SK-N-SH (cell line): ENCODE data around the gene ACTN4.
A peak's percentile ranks its signal among the peaks of the same experiment; 100 is the strongest.

Source experiments
- NRF1 ChIP-seq: IDR thresholded peaks from 2 replicates; pipeline ENCODE4 v1.6.1; 2012; ENCODE audit warnings: low read depth, mild to moderate bottlenecking, low read length
- RXRA ChIP-seq: IDR thresholded peaks from 2 replicates; pipeline ENCODE4 v1.4.0; 2012; ENCODE audit warnings: low read depth, mild to moderate bottlenecking, borderline replicate concordance
- TAF1 ChIP-seq: IDR thresholded peaks from 2 replicates; pipeline ENCODE4 v1.6.1; 2012; ENCODE audit warnings: low read depth, mild to moderate bottlenecking, low read length, moderate library complexity, borderline replicate concordance
- TF ChIP-seq, protein P1 (sequence below): IDR thresholded peaks from 2 replicates; pipeline ENCODE4 v1.4.0; 2012; ENCODE audit warnings: low read depth, borderline replicate concordance
- TF ChIP-seq, protein P2 (sequence below): fragments of 200-600 bp; sonication (generic); IDR thresholded peaks from 2 replicates; pipeline ENCODE4 v1.6.1; 2017; ENCODE audit warnings: antibody characterized with exemption, mild to moderate bottlenecking, moderate library complexity

DNA sequence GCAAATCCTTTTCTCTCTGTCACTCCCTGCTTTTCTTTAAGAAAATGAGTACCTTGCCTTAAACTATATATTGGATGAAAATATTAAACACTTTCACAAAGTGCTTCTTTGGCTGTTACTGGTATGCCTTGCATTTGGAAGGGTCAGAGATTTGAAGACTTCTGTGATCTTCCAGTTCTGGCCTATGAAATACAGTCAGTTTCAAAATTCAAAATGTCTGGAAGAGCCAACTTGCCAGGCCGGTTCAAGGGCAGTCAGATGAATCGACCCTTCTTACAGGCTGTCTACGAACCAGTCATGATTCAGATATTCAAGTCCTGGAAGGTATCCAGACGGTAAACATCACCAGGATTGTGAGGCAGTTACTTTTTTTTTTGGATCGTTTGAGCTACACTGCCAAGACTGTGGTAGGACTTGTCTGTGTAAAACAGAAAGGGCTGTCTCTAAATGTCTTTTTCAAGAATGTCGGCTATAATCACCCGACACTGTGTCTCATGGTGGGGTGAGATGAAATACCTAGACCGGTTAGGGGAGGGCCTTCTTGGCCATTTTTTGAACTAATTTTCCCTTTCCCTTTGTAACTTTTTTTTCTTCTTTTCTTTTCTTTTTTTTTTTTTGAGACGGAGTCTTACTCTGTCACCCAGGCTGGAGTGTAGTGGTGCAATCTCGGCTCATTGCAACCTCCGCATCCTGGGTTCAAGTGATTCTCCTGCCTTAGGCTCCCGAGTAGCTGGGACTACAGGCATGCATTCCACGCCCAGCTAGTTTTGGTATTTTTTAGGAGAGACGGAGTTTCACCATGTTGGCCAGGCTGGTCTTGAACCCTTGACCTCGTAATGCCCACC lies 11.2 kb downstream of the ACTN4 start:
- no peak for TF ChIP-seq NRF1
- TF ChIP-seq, protein P1, sequence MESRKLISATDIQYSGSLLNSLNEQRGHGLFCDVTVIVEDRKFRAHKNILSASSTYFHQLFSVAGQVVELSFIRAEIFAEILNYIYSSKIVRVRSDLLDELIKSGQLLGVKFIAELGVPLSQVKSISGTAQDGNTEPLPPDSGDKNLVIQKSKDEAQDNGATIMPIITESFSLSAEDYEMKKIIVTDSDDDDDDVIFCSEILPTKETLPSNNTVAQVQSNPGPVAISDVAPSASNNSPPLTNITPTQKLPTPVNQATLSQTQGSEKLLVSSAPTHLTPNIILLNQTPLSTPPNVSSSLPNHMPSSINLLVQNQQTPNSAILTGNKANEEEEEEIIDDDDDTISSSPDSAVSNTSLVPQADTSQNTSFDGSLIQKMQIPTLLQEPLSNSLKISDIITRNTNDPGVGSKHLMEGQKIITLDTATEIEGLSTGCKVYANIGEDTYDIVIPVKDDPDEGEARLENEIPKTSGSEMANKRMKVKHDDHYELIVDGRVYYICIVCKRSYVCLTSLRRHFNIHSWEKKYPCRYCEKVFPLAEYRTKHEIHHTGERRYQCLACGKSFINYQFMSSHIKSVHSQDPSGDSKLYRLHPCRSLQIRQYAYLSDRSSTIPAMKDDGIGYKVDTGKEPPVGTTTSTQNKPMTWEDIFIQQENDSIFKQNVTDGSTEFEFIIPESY = no peak
- TF ChIP-seq, protein P2, sequence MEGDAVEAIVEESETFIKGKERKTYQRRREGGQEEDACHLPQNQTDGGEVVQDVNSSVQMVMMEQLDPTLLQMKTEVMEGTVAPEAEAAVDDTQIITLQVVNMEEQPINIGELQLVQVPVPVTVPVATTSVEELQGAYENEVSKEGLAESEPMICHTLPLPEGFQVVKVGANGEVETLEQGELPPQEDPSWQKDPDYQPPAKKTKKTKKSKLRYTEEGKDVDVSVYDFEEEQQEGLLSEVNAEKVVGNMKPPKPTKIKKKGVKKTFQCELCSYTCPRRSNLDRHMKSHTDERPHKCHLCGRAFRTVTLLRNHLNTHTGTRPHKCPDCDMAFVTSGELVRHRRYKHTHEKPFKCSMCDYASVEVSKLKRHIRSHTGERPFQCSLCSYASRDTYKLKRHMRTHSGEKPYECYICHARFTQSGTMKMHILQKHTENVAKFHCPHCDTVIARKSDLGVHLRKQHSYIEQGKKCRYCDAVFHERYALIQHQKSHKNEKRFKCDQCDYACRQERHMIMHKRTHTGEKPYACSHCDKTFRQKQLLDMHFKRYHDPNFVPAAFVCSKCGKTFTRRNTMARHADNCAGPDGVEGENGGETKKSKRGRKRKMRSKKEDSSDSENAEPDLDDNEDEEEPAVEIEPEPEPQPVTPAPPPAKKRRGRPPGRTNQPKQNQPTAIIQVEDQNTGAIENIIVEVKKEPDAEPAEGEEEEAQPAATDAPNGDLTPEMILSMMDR = no peak
- peak; percentile 38; the same call in 1 of the 2 replicates for TF ChIP-seq RXRA
- no peak; the same call in 1 of the 2 replicates for TF ChIP-seq TAF1
